Ovary (tissue), 9 donors: ENCODE measurements around the gene KCNN1. TPM values are rescaled to one million over a fixed set of nuclear protein-coding genes. Genes with fewer than 3 reads are reported as not detected.

Experiments used
- DNase-seq, 5 donors: peaks; one replicate each; pipeline ENCODE4 v3.0.0-alpha.2; 2019 to 2020
- H3K27ac ChIP-seq, 2 donors: fragments of 200-600 bp; one replicate each; pipeline versions ENCODE4 v1.5.1 to v1.8.0; 2019 to 2022
- H3K27me3 ChIP-seq: fragments of 200-600 bp; one replicate; pipeline ENCODE4 v1.8.0; 2022
- H3K36me3 ChIP-seq: fragments of 200-600 bp; sonication (generic); one replicate; pipeline ENCODE4 v1.5.1; 2019
- H3K4me1 ChIP-seq: one replicate; pipeline ENCODE4 v1.8.1; 2013; ENCODE audit warnings: mild to moderate bottlenecking, moderate library complexity; ENCODE audit not compliant: insufficient read depth
- H3K4me3 ChIP-seq: fragments of 200-600 bp; sonication (generic); one replicate; pipeline ENCODE4 v1.5.1; 2017
- H3K9me3 ChIP-seq, 2 donors: fragments of 200-600 bp in 1 of 2; sonication (generic) in 1 of 2; one replicate each; pipeline versions ENCODE4 v1.5.1 to v1.8.1; 2013 to 2019; ENCODE audit warnings: mild to moderate bottlenecking in 1 of 2, moderate library complexity in 1 of 2
- CTCF ChIP-seq, 3 donors: fragments of 450-650 bp in 2 of 3; fragments of 200-600 bp in 1 of 3; IDR thresholded peaks; one replicate each; pipeline versions ENCODE4 v1.5.1 to v1.8.0; 2016 to 2022; ENCODE audit warnings: antibody characterized with exemption in 3 of 3, mild to moderate bottlenecking in 1 of 3
- EP300 ChIP-seq: sonication (generic); formaldehyde crosslinking; IDR thresholded peaks from one replicate; pipeline ENCODE4 v1.6.1; 2017; ENCODE audit warnings: antibody characterized with exemption
- POLR2A ChIP-seq: fragments of 450-650 bp; IDR thresholded peaks from one replicate; pipeline ENCODE4 v1.6.1; 2017; ENCODE audit warnings: antibody characterized with exemption, mild to moderate bottlenecking, moderate library complexity
- WGBS, 3 donors: extraction: QIAGEN DNeasy Blood & Tissue Kit in 1 of 3; methylation state at CpG; one replicate each; pipeline versions ENCODE4 v1.1.5 to v1.1.7; 2013 to 2017; 5-methylcytosine and 5-hydroxymethylcytosine counted together
- intact Hi-C, 4 donors: fragments of 100-400 bp; cut with DNase I; formaldehyde crosslinking; loops; one replicate each; pipeline versions ENCODE4 v1.11.0 to v1.15.1; 2022 to 2023
- polyA plus RNA-seq, 2 donors: library from polyadenylated mRNA; stranded (reverse); fragments of 200-250 nt in 1 of 2; fragments of 350-450 nt in 1 of 2; fragmentation: Illumina TruSeq in 1 of 2; extraction: RNeasy Lipid Tissue Mini Kit (QIAGEN cat#74804) in 1 of 2; gene quantifications; one replicate each; pipeline ENCODE4 v1.2.3, GENCODE V29; 2013 to 2014
- total RNA-seq, 7 donors: library from RNA; depleted of rRNA in 2 of 7; stranded (reverse); fragments of >200 nt in 2 of 7; fragmentation: NEBNext Ultra II Directional in 3 of 7; extraction: Animal tissue kit (Norgen Biotek cat#: 25700) in 3 of 7; gene quantifications; one replicate each; pipeline versions ENCODE4 v1.1.0 to v1.2.4, GENCODE V29; 2016 to 2023
- donor health status: DM: no; HTN: no; CAD: no; lungs with moderate emphysema.
- donor health status: DM: no; HTN: no; CAD: no.
- donor health status: Bipolar disorder and iron deficiency.
- donor health status: DM: yes; HTN: yes; CAD: no.
- donor health status: DM: no; HTN: no; CAD: no.
- donor health status: DM: yes; HTN: yes; CAD: no.

Gene KCNN1
- total and polyA plus RNA-seq, 9 donors: 0.33 to 5.9 (median 1.7) TPM; not detected in 1

- H3K27ac ChIP-seq: no peak overlapping the region
- WGBS, 3 donors: 84 to 87% (median 87%) methylated on average over 21 of the region's 21 CpGs
- TF ChIP-seq POLR2A (no peak), CTCF (IDR thresholded peaks at IDR 0.05) (no peak), EP300 (no peak)
- H3K27me3 ChIP-seq: no peaks in the 10 kb centered on the region
- H3K4me3 ChIP-seq: no peak overlapping the region
- DNase-seq: peak in 1 of 5 donors; percentile 29
- no peaks in the 10 kb centered on the region for H3K36me3 ChIP-seq
- H3K4me1 ChIP-seq: peaks cover 2% of the 10 kb centered on the region
- H3K9me3 ChIP-seq: no peaks in the 10 kb centered on the region
- intact Hi-C loops: loop anchor here in 1 of 4 donors (2.0 kb wide), 1 partner anchor 60 kb away; no protein-coding TSS in a partner anchor
These were observed 30.5 kb upstream of the KCNN1 start for GRCh38 chr19:17936379-17936778.

GRCh38 chr19:17937371-17937900 lies 29.5 kb upstream of the KCNN1 start:
- WGBS, 3 donors: 81 to 86% (median 81%) methylated on average over 9 of the region's 9 CpGs
- DNase-seq: no peak
- Histone ChIP-seq H3K9me3 (no peaks in the 10 kb centered on the region), H3K36me3 (no peaks in the 10 kb centered on the region), H3K4me3 (no peak overlapping the region), H3K27ac (no peak overlapping the region), H3K27me3 (no peaks in the 10 kb centered on the region), H3K4me1 (peaks cover 4% of the 10 kb centered on the region)
- intact Hi-C loops: loop anchor here in 1 of 4 donors (2.0 kb wide), 1 partner anchor 59 kb away; no protein-coding TSS in a partner anchor
- no peak for TF ChIP-seq CTCF (IDR thresholded peaks at IDR 0.05)

- no peaks in the 10 kb centered on the region for H3K27me3 ChIP-seq
- no peaks in the 10 kb centered on the region for H3K36me3 ChIP-seq
- WGBS, 3 donors: 44 to 48% (median 45%) methylated on average over 7 of the region's 7 CpGs
- DNase-seq: peak; percentile 72 to 87 (median 83)
- H3K4me1 ChIP-seq: peaks cover 7% of the 10 kb centered on the region
- no peaks in the 10 kb centered on the region for H3K9me3 ChIP-seq
- no peak for TF ChIP-seq EP300
- TF ChIP-seq CTCF (IDR thresholded peaks at IDR 0.05): peak; percentile 72 to 93 (median 82)
- intact Hi-C loops: loop anchor here in 3 of 4 donors (2.0 kb wide), 1 partner anchor 59 kb away; no protein-coding TSS in a partner anchor
- no peak overlapping the region for H3K27ac ChIP-seq
- H3K4me3 ChIP-seq: no peak overlapping the region
These were observed 28.6 kb upstream of the KCNN1 start for GRCh38 chr19:17938092-17938845.

- Histone ChIP-seq H3K4me3 (no peak overlapping the region), H3K9me3 (no peaks in the 10 kb centered on the region), H3K27me3 (no peaks in the 10 kb centered on the region), H3K27ac (no peak overlapping the region), H3K36me3 (no peaks in the 10 kb centered on the region), H3K4me1 (peaks cover 10% of the 10 kb centered on the region)
- WGBS, 3 donors: 27 to 41% (median 28%) methylated on average over 17 of the region's 17 CpGs
- TF ChIP-seq EP300: no peak
- TF ChIP-seq CTCF (IDR thresholded peaks at IDR 0.05): no peak
- TF ChIP-seq POLR2A: no peak
- DNase-seq: no peak
- intact Hi-C loops: no loop called here
These were observed 24.7 kb upstream of the KCNN1 start for GRCh38 chr19:17942181-17942580.
